ENCODE data around the gene NANOS2.

NANOS2 gene

GRCh38 chr19:45882652-45883585 is 31.7 kb downstream of the NANOS2 start:
- no peak overlapping the region for H3K27ac ChIP-seq (ENCODE audit: low read depth, low read length, severe bottlenecking)
- peaks cover 27% of the 10 kb centered on the region for H3K4me1 ChIP-seq (ENCODE audit: control insufficient read depth, insufficient read depth, low read length, poor library complexity, severe bottlenecking)
- peak overlapping the region; percentile 19 for H3K4me3 ChIP-seq (ENCODE audit: extremely low read depth, insufficient read depth, low read length, poor library complexity, severe bottlenecking)
- no peaks in the 10 kb centered on the region for H3K9me3 ChIP-seq (ENCODE audit: control insufficient read depth, low read length)
- peaks cover 15% of the 10 kb centered on the region for H3K36me3 ChIP-seq (ENCODE audit: control insufficient read depth, insufficient read depth, low read length)
- 7 to 8% methylated on average over 37 to 38 of the region's 47 CpGs for WGBS, 2 experiments (ENCODE audit: insufficient coverage in 2 of 2)

- peaks cover 32% of the 10 kb centered on the region for H3K4me1 ChIP-seq (ENCODE audit: control insufficient read depth, insufficient read depth, low read length, poor library complexity, severe bottlenecking)
- H3K9me3 ChIP-seq (ENCODE audit: control insufficient read depth, low read length) = no peaks in the 10 kb centered on the region
- WGBS, 2 experiments (ENCODE audit: insufficient coverage in 2 of 2) = 47 to 88% methylated on average over 1 to 3 of the region's 4 CpGs
- no peak overlapping the region for H3K27ac ChIP-seq (ENCODE audit: low read depth, low read length, severe bottlenecking)
- no peak overlapping the region for H3K4me3 ChIP-seq (ENCODE audit: extremely low read depth, insufficient read depth, low read length, poor library complexity, severe bottlenecking)
- peaks cover 15% of the 10 kb centered on the region for H3K36me3 ChIP-seq (ENCODE audit: control insufficient read depth, insufficient read depth, low read length)
Observed at GRCh38 chr19:45881909-45882528, 32.6 kb downstream of the NANOS2 start.

- peaks cover 15% of the 10 kb centered on the region for H3K36me3 ChIP-seq (ENCODE audit: control insufficient read depth, insufficient read depth, low read length)
- H3K4me1 ChIP-seq (ENCODE audit: control insufficient read depth, insufficient read depth, low read length, poor library complexity, severe bottlenecking) = peaks cover 35% of the 10 kb centered on the region
- WGBS, 2 experiments (ENCODE audit: insufficient coverage in 2 of 2) = 75 to 82% methylated on average over 9 to 10 of the region's 10 CpGs
- H3K9me3 ChIP-seq (ENCODE audit: control insufficient read depth, low read length) = no peaks in the 10 kb centered on the region
- H3K4me3 ChIP-seq (ENCODE audit: extremely low read depth, insufficient read depth, low read length, poor library complexity, severe bottlenecking) = no peak overlapping the region
- H3K27ac ChIP-seq (ENCODE audit: low read depth, low read length, severe bottlenecking) = no peak overlapping the region
Observed at GRCh38 chr19:45881082-45881908, 33.3 kb downstream of the NANOS2 start.

- Histone ChIP-seq H3K4me1 (ENCODE audit: control insufficient read depth, insufficient read depth, low read length, poor library complexity, severe bottlenecking) (peaks cover 30% of the 10 kb centered on the region), H3K9me3 (ENCODE audit: control insufficient read depth, low read length) (no peaks in the 10 kb centered on the region), H3K36me3 (ENCODE audit: control insufficient read depth, insufficient read depth, low read length) (peaks cover 14% of the 10 kb centered on the region), H3K4me3 (ENCODE audit: extremely low read depth, insufficient read depth, low read length, poor library complexity, severe bottlenecking) (no peak overlapping the region), H3K27ac (ENCODE audit: low read depth, low read length, severe bottlenecking) (no peak overlapping the region)
- 65 to 89% methylated on average over 2 of the region's 2 CpGs for WGBS, 2 experiments (ENCODE audit: insufficient coverage in 2 of 2)
Observed at GRCh38 chr19:45879971-45880370, 34.6 kb downstream of the NANOS2 start.

- H3K4me3 ChIP-seq (ENCODE audit: extremely low read depth, insufficient read depth, low read length, poor library complexity, severe bottlenecking) = no peak overlapping the region
- no peak overlapping the region for H3K27ac ChIP-seq (ENCODE audit: low read depth, low read length, severe bottlenecking)
- peaks cover 22% of the 10 kb centered on the region for H3K4me1 ChIP-seq (ENCODE audit: control insufficient read depth, insufficient read depth, low read length, poor library complexity, severe bottlenecking)
- peaks cover 5% of the 10 kb centered on the region for H3K36me3 ChIP-seq (ENCODE audit: control insufficient read depth, insufficient read depth, low read length)
- H3K9me3 ChIP-seq (ENCODE audit: control insufficient read depth, low read length) = no peaks in the 10 kb centered on the region
- 90 to 100% methylated on average over 1 to 6 of the region's 8 CpGs for WGBS, 2 experiments (ENCODE audit: insufficient coverage in 2 of 2)
Observed at GRCh38 chr19:45879055-45879454, 35.5 kb downstream of the NANOS2 start.

- Histone ChIP-seq H3K4me3 (ENCODE audit: extremely low read depth, insufficient read depth, low read length, poor library complexity, severe bottlenecking) (no peak overlapping the region), H3K9me3 (ENCODE audit: control insufficient read depth, low read length) (no peaks in the 10 kb centered on the region), H3K36me3 (ENCODE audit: control insufficient read depth, insufficient read depth, low read length) (no peaks in the 10 kb centered on the region), H3K4me1 (ENCODE audit: control insufficient read depth, insufficient read depth, low read length, poor library complexity, severe bottlenecking) (peaks cover 21% of the 10 kb centered on the region), H3K27ac (ENCODE audit: low read depth, low read length, severe bottlenecking) (no peak overlapping the region)
- 89 to 92% methylated on average over 10 to 11 of the region's 11 CpGs for WGBS, 2 experiments (ENCODE audit: insufficient coverage in 2 of 2)
Observed at GRCh38 chr19:45878043-45878794, 36.4 kb downstream of the NANOS2 start.

GRCh38 chr19:45876411-45877197 is 38.0 kb downstream of the NANOS2 start:
- Histone ChIP-seq H3K4me1 (ENCODE audit: control insufficient read depth, insufficient read depth, low read length, poor library complexity, severe bottlenecking) (peaks cover 15% of the 10 kb centered on the region), H3K9me3 (ENCODE audit: control insufficient read depth, low read length) (no peaks in the 10 kb centered on the region), H3K27ac (ENCODE audit: low read depth, low read length, severe bottlenecking) (peak overlapping the region; percentile 81), H3K36me3 (ENCODE audit: control insufficient read depth, insufficient read depth, low read length) (no peaks in the 10 kb centered on the region), H3K4me3 (ENCODE audit: extremely low read depth, insufficient read depth, low read length, poor library complexity, severe bottlenecking) (peak overlapping the region; percentile 16)
- 17 to 20% methylated on average over 27 to 35 of the region's 41 CpGs for WGBS, 2 experiments (ENCODE audit: insufficient coverage in 2 of 2)

GRCh38 chr19:45876161-45876410 is 38.5 kb downstream of the NANOS2 start:
- Histone ChIP-seq H3K4me3 (ENCODE audit: extremely low read depth, insufficient read depth, low read length, poor library complexity, severe bottlenecking) (peak overlapping the region; percentile 16), H3K9me3 (ENCODE audit: control insufficient read depth, low read length) (no peaks in the 10 kb centered on the region), H3K36me3 (ENCODE audit: control insufficient read depth, insufficient read depth, low read length) (no peaks in the 10 kb centered on the region), H3K4me1 (ENCODE audit: control insufficient read depth, insufficient read depth, low read length, poor library complexity, severe bottlenecking) (peaks cover 15% of the 10 kb centered on the region), H3K27ac (ENCODE audit: low read depth, low read length, severe bottlenecking) (peak overlapping the region; percentile 81)
- 44 to 49% methylated on average over 3 to 4 of the region's 4 CpGs for WGBS, 2 experiments (ENCODE audit: insufficient coverage in 2 of 2)

GRCh38 chr19:45874620-45874966 is 40.0 kb downstream of the NANOS2 start:
- Histone ChIP-seq H3K36me3 (ENCODE audit: control insufficient read depth, insufficient read depth, low read length) (no peaks in the 10 kb centered on the region), H3K27ac (ENCODE audit: low read depth, low read length, severe bottlenecking) (no peak overlapping the region), H3K9me3 (ENCODE audit: control insufficient read depth, low read length) (no peaks in the 10 kb centered on the region), H3K4me1 (ENCODE audit: control insufficient read depth, insufficient read depth, low read length, poor library complexity, severe bottlenecking) (peaks cover 15% of the 10 kb centered on the region), H3K4me3 (ENCODE audit: extremely low read depth, insufficient read depth, low read length, poor library complexity, severe bottlenecking) (no peak overlapping the region)
- WGBS, 2 experiments (ENCODE audit: insufficient coverage in 2 of 2) = 87 to 100% methylated on average over 2 to 4 of the region's 7 CpGs
